GM21576 (cell line): ENCODE measurements around the gene CTDSP1.

Experiments used
- ATAC-seq: cut with Tn5 transposase; IDR thresholded peaks from one replicate; pipeline ENCODE4 v1.9.1; 2021; ENCODE audit warnings: mild to moderate bottlenecking, moderate library complexity; ENCODE audit not compliant: unreplicated experiment

CTDSP1 gene

GRCh38 chr2:218422403-218423086 is 22.9 kb downstream of the CTDSP1 start:
- no peak for ATAC-seq

- no peak for ATAC-seq
Observed at GRCh38 chr2:218423584-218423983, 23.9 kb downstream of the CTDSP1 start.

- no peak for ATAC-seq
Observed at GRCh38 chr2:218425531-218425930, 25.9 kb downstream of the CTDSP1 start.

- no peak for ATAC-seq
Observed at GRCh38 chr2:218427741-218428140, 28.1 kb downstream of the CTDSP1 start.

GRCh38 chr2:218428846-218429558 is 29.3 kb downstream of the CTDSP1 start:
- no peak for ATAC-seq

GRCh38 chr2:218429911-218430692 is 30.4 kb downstream of the CTDSP1 start:
- no peak for ATAC-seq

GRCh38 chr2:218430721-218431120 is 31.1 kb downstream of the CTDSP1 start:
- ATAC-seq, result no peak

GRCh38 chr2:218431878-218432277 is 32.2 kb downstream of the CTDSP1 start:
- ATAC-seq, result no peak

GRCh38 chr2:218432676-218433365 is 33.2 kb downstream of the CTDSP1 start:
- ATAC-seq, result no peak

GRCh38 chr2:218434456-218434855 is 34.8 kb downstream of the CTDSP1 start:
- no peak for ATAC-seq

- no peak for ATAC-seq
Observed at GRCh38 chr2:218435003-218435982, 35.6 kb downstream of the CTDSP1 start.

- ATAC-seq, result no peak
Observed at GRCh38 chr2:218436992-218437391, 37.3 kb downstream of the CTDSP1 start.

GRCh38 chr2:218437969-218438368 is 38.3 kb downstream of the CTDSP1 start:
- no peak for ATAC-seq

- no peak for ATAC-seq
Observed at GRCh38 chr2:218438596-218438995, 38.9 kb downstream of the CTDSP1 start.

GRCh38 chr2:218444692-218445357 is 45.2 kb downstream of the CTDSP1 start:
- no peak for ATAC-seq

GRCh38 chr2:218445602-218446001 is 45.9 kb downstream of the CTDSP1 start:
- ATAC-seq, result no peak

GRCh38 chr2:218446547-218446946 is 46.9 kb downstream of the CTDSP1 start:
- no peak for ATAC-seq

- no peak for ATAC-seq
Observed at GRCh38 chr2:218447072-218447471, 47.4 kb downstream of the CTDSP1 start.

- no peak for ATAC-seq
Observed at GRCh38 chr2:218448934-218449333, 49.3 kb downstream of the CTDSP1 start.
